GM12878 (cell line): ENCODE results near the gene KRIT1. TPM values are rescaled to one million over a fixed set of nuclear protein-coding genes. Genes with fewer than 3 reads are reported as not detected.
"Not testable (repeated sequence)": the region's sequence is repeated elsewhere in the genome, so short reads cannot be mapped to it uniquely, and the experiment has no call there.

Source experiments
- ATAC-seq: fragments of 200-7000 bp; cut with Tn5 transposase; 3 replicates; pipeline ENCODE4 v1.9.1; 2020; ENCODE audit warnings: mild to moderate bottlenecking, moderate library complexity
- BruUV-seq: library from RNA; stranded (reverse); fragments of 400-500 nt; replicated peaks from 2 replicates; lab custom pipeline; 2021; lab: Mats Ljungman, UMichigan
- CTCF ChIA-PET: fragments of 300-600 bp; sonication (Branson Sonifier 250); formaldehyde crosslinking; extraction: SDS; loops from one replicate; lab custom pipeline; 2021; ENCODE audit warnings: inconsistent platforms; lab: Yijun Ruan, JAX
- POLR2A ChIA-PET: fragments of 350-600 bp; formaldehyde crosslinking; extraction: SDS; loops from one replicate; lab custom pipeline; 2021; ENCODE audit warnings: inconsistent platforms; lab: Charles Lee
- RAD21 ChIA-PET: fragments of 300-600 bp; sonication (Branson Sonifier 250); formaldehyde crosslinking; loops from one replicate; lab custom pipeline; 2023; ENCODE audit warnings: antibody characterized with exemption; ENCODE audit not compliant: unreplicated experiment; lab: Charles Lee
- SMC1A ChIA-PET: fragments of 300-600 bp; sonication (Branson Sonifier 250); formaldehyde crosslinking; loops from one replicate; lab custom pipeline; 2023; ENCODE audit not compliant: unreplicated experiment, uncharacterized antibody; lab: Charles Lee
- DNase-seq: peaks from one replicate; pipeline ENCODE4 v3.0.0-alpha.2; 2011; ENCODE audit warnings: low read depth, low spot score
- FAIRE-seq: peaks from 3 replicates; lab custom pipeline; 2011; peaks lifted over from hg19 to GRCh38; lab: Jason Lieb, UNC
- H2AFZ ChIP-seq: 2 replicates; pipeline ENCODE4 v1.6.0; 2011; ENCODE audit warnings: low read depth, low read length, control low read depth; ENCODE audit not compliant: control insufficient read depth
- H3K27ac ChIP-seq: 2 replicates; pipeline ENCODE4 v1.5.1; 2011; ENCODE audit warnings: control low read depth; ENCODE audit not compliant: control insufficient read depth, insufficient read depth
- H3K27me3 ChIP-seq, 2 experiments: replicated peaks in 1 of 2; 2 replicates each; pipeline versions ENCODE4 v1.6.0 to v1.6.1; 2011; ENCODE audit warnings: low read length in 1 of 2; ENCODE audit not compliant: control insufficient read depth in 2 of 2, insufficient read depth in 2 of 2
- H3K36me3 ChIP-seq, 2 experiments: 2 replicates each; pipeline ENCODE4 v1.5.1; 2011; ENCODE audit warnings: low read length in 1 of 2; ENCODE audit not compliant: control insufficient read depth in 2 of 2, insufficient read depth in 2 of 2
- H3K4me1 ChIP-seq: 2 replicates; pipeline ENCODE4 v1.6.1; 2011; ENCODE audit warnings: mild to moderate bottlenecking, low read length, moderate library complexity, mixed read lengths; ENCODE audit not compliant: control insufficient read depth, insufficient read depth
- H3K4me2 ChIP-seq: 2 replicates; pipeline ENCODE4 v1.6.0; 2011; ENCODE audit warnings: control low read depth; ENCODE audit not compliant: control insufficient read depth, insufficient read depth
- H3K4me3 ChIP-seq: fragments of 200-600 bp; sonication (generic); 2 replicates; pipeline ENCODE4 v1.5.1; 2016
- H3K79me2 ChIP-seq: 2 replicates; pipeline ENCODE4 v1.6.0; 2011; ENCODE audit warnings: low read length; ENCODE audit not compliant: control insufficient read depth, insufficient read depth
- H3K9ac ChIP-seq: 2 replicates; pipeline ENCODE4 v1.8.0; 2011; ENCODE audit warnings: low read length, control low read depth, mixed read lengths; ENCODE audit not compliant: control insufficient read depth, insufficient read depth
- H3K9me3 ChIP-seq: replicated peaks from 3 replicates; pipeline ENCODE4 v1.5.1; 2011; ENCODE audit warnings: mild to moderate bottlenecking, low read length; ENCODE audit not compliant: control insufficient read depth, insufficient read depth
- H4K20me1 ChIP-seq: 2 replicates; pipeline ENCODE4 v1.6.0; 2011; ENCODE audit not compliant: control insufficient read depth, insufficient read depth
- CBX5 ChIP-seq: sonication (generic); IDR thresholded peaks from 2 replicates; pipeline ENCODE4 v1.6.1; 2016; ENCODE audit warnings: low read depth, moderate library complexity, mild to moderate bottlenecking, inconsistent platforms
- DPF2 ChIP-seq: fragments of 450-650 bp; IDR thresholded peaks from 2 replicates; pipeline ENCODE4 v1.6.1; 2017; ENCODE audit warnings: mild to moderate bottlenecking
- EED ChIP-seq: sonication (generic); IDR thresholded peaks from 2 replicates; pipeline ENCODE4 v1.6.1; 2016; ENCODE audit warnings: antibody characterized with exemption, low read depth
- KDM1A ChIP-seq: fragments of 200-600 bp; sonication (generic); IDR thresholded peaks from 2 replicates; pipeline ENCODE4 v1.6.1; 2016; ENCODE audit warnings: borderline replicate concordance
- NR2F1 ChIP-seq: fragments of 450-650 bp; conservative IDR thresholded peaks from 2 replicates; pipeline ENCODE4 v1.6.1; 2017; ENCODE audit warnings: mild to moderate bottlenecking
- RAD21 ChIP-seq: IDR thresholded peaks from 2 replicates; pipeline ENCODE4 v1.6.1; 2011; ENCODE audit warnings: mild to moderate bottlenecking, low read depth, low read length, moderate library complexity; ENCODE audit not compliant: insufficient read depth
- RELA ChIP-seq: fragments of 450-650 bp; IDR thresholded peaks from 2 replicates; pipeline ENCODE4 v1.8.0; 2014; ENCODE audit warnings: borderline replicate concordance; ENCODE audit not compliant: partially characterized antibody
- WGBS: methylation state at CpG from one replicate; pipeline ENCODE4 v1.1.6; 2016; ENCODE audit warnings: low lambda C conversion rate; ENCODE audit not compliant: insufficient replicate concordance, insufficient coverage; ENCODE audit errors: missing lambda C conversion rate; 5-methylcytosine and 5-hydroxymethylcytosine counted together
- in situ Hi-C: fragments of 300-500 bp; cut with MboI; formaldehyde crosslinking; loops from 9 replicates; pipeline ENCODE4 v1.14.3; 2018; ENCODE audit warnings: mixed read lengths
- intact Hi-C: fragments of 100-400 bp; cut with micrococcal nuclease; formaldehyde crosslinking; loops from one replicate; pipeline ENCODE4 v1.14.2; 2022; ENCODE audit not compliant: unreplicated experiment
- polyA plus RNA-seq, 11 experiments: library from polyadenylated mRNA; depleted of rRNA in 4 of 11; unstranded in 6 of 11; stranded (reverse) in 5 of 11; fragments of >200 nt; fragmentation: Nextera tagmentation in 4 of 11; fragmentation: Illumina TruSeq in 1 of 11; extraction: Ambion mirVana in 4 of 11; extraction: Trizol in 1 of 11; gene quantifications; 1 replicate in 1 of 11; 2 replicates in 10 of 11; pipeline versions ENCODE4 v1.2.1 to v1.2.3, GENCODE V29; 2011 to 2016; ENCODE audit warnings: inconsistent platforms in 2 of 11, missing spikeins in 2 of 11, low read depth in 1 of 11
- total RNA-seq, 4 experiments: library from RNA; depleted of rRNA in 3 of 4; stranded (reverse); fragments of >200 nt in 3 of 4; fragmentation: Illumina TruSeq in 1 of 4; extraction: Trizol in 1 of 4; gene quantifications; 2 replicates each; pipeline versions ENCODE4 v1.2.1 to v1.2.3, GENCODE V29; 2013 to 2021
- TF ChIP-seq, protein P1 (sequence below): IDR thresholded peaks from 2 replicates; pipeline ENCODE4 v1.6.1; 2012; ENCODE audit warnings: mild to moderate bottlenecking, low read depth, low read length
- TF ChIP-seq, protein P2 (sequence below): IDR thresholded peaks from 2 replicates; pipeline ENCODE4 v1.6.1; 2011; ENCODE audit warnings: mild to moderate bottlenecking, low read depth, low read length, moderate library complexity; ENCODE audit not compliant: insufficient replicate concordance
- TF ChIP-seq, protein P3 (sequence below): fragments of 450-650 bp; IDR thresholded peaks from 2 replicates; pipeline ENCODE4 v1.6.1; 2017; ENCODE audit warnings: borderline replicate concordance

The KRIT1 gene
- total and polyA plus RNA-seq, 10 of the 15 experiments (the other 5 are each of a cell fraction or from before 2014, with no cell fraction given), result 12.0 to 60.1 (median 27.0) TPM

DNA sequence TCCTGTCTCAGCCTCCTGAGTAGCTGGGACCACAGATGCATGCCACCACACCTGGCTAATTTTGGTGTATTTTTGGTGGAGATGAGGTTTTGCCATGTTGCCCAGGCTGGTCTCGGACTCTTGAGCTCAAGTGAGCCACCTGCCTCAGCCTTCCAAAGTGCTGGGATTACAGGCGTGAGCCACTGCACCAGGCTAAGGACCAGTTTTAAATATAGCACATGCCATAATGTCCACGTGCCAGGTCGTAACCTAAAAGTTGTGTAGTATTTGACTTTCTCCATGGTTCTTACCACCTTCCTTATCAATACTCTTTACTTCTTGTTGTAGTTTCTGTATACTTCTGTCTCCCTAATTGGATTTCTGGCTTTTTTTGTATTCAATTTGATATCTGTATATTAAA lies 13.3 kb upstream of the KRIT1 start (continued):
- TF ChIP-seq, protein P1, sequence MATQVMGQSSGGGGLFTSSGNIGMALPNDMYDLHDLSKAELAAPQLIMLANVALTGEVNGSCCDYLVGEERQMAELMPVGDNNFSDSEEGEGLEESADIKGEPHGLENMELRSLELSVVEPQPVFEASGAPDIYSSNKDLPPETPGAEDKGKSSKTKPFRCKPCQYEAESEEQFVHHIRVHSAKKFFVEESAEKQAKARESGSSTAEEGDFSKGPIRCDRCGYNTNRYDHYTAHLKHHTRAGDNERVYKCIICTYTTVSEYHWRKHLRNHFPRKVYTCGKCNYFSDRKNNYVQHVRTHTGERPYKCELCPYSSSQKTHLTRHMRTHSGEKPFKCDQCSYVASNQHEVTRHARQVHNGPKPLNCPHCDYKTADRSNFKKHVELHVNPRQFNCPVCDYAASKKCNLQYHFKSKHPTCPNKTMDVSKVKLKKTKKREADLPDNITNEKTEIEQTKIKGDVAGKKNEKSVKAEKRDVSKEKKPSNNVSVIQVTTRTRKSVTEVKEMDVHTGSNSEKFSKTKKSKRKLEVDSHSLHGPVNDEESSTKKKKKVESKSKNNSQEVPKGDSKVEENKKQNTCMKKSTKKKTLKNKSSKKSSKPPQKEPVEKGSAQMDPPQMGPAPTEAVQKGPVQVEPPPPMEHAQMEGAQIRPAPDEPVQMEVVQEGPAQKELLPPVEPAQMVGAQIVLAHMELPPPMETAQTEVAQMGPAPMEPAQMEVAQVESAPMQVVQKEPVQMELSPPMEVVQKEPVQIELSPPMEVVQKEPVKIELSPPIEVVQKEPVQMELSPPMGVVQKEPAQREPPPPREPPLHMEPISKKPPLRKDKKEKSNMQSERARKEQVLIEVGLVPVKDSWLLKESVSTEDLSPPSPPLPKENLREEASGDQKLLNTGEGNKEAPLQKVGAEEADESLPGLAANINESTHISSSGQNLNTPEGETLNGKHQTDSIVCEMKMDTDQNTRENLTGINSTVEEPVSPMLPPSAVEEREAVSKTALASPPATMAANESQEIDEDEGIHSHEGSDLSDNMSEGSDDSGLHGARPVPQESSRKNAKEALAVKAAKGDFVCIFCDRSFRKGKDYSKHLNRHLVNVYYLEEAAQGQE, result no peak
- TF ChIP-seq NR2F1, result no peak
- TF ChIP-seq, protein P2, sequence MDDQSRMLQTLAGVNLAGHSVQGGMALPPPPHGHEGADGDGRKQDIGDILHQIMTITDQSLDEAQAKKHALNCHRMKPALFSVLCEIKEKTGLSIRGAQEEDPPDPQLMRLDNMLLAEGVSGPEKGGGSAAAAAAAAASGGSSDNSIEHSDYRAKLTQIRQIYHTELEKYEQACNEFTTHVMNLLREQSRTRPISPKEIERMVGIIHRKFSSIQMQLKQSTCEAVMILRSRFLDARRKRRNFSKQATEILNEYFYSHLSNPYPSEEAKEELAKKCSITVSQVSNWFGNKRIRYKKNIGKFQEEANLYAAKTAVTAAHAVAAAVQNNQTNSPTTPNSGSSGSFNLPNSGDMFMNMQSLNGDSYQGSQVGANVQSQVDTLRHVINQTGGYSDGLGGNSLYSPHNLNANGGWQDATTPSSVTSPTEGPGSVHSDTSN, result no peak

DNA sequence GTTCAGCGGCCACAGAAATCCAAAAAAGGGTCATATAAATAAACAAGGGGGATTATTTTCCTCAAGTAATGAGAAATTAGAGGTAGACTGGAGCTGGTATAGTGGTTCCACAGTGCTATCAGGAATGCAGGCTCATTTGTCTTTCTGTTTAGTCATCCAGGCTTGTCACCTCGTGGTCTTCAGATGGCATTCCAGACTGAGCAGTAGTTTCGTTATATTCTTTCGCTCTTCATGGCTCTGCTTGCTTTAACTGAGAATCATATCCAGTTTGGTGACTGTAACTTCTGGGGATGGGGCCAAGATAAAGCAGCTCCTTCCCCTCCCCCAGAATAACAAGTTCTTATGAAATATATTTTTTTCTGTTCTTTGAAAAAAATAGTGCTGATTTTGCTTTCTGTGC lies 9.6 kb upstream of the KRIT1 start:
- Histone ChIP-seq H3K79me2 (peaks cover 63% of the 10 kb centered on the region), H4K20me1 (no peaks in the 10 kb centered on the region), H3K36me3 (peaks cover 0 to 11% of the 10 kb centered on the region in 2 experiments; a peak in 1 of 4 replicates), H2AFZ (no peak overlapping the region), H3K4me1 (no peaks in the 10 kb centered on the region), H3K27ac (no peak overlapping the region), H3K4me2 (no peak overlapping the region), H3K4me3 (no peak overlapping the region), H3K27me3 (no peaks in the 10 kb centered on the region), H3K9me3 (peaks cover 9% of the 10 kb centered on the region), H3K9ac (no peak overlapping the region)
- ChIA-PET SMC1A (interaction anchor here (1.2 to 2.2 kb wide), 3 partner anchors 8 to 24 kb away, joined by 3 to 5 read pairs (median 4); no protein-coding TSS in a partner anchor), RAD21 (no interaction called here), CTCF (no interaction called here), POLR2A (no interaction called here)
- intact Hi-C loops, result no loop called here
- in situ Hi-C loops, result no loop called here
- no peak for ATAC-seq
- BruUV-seq, result no TSS peak
- DNase-seq, result no peak
- TF ChIP-seq EED (no peak), CBX5 (no peak), RAD21 (no peak), KDM1A (no peak), DPF2 (no peak), RELA (no peak)
- TF ChIP-seq, protein P3, sequence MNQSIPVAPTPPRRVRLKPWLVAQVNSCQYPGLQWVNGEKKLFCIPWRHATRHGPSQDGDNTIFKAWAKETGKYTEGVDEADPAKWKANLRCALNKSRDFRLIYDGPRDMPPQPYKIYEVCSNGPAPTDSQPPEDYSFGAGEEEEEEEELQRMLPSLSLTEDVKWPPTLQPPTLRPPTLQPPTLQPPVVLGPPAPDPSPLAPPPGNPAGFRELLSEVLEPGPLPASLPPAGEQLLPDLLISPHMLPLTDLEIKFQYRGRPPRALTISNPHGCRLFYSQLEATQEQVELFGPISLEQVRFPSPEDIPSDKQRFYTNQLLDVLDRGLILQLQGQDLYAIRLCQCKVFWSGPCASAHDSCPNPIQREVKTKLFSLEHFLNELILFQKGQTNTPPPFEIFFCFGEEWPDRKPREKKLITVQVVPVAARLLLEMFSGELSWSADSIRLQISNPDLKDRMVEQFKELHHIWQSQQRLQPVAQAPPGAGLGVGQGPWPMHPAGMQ, result no peak
- 100% methylated on average over 4 of the region's 4 CpGs for WGBS
- FAIRE-seq, result no peak

DNA sequence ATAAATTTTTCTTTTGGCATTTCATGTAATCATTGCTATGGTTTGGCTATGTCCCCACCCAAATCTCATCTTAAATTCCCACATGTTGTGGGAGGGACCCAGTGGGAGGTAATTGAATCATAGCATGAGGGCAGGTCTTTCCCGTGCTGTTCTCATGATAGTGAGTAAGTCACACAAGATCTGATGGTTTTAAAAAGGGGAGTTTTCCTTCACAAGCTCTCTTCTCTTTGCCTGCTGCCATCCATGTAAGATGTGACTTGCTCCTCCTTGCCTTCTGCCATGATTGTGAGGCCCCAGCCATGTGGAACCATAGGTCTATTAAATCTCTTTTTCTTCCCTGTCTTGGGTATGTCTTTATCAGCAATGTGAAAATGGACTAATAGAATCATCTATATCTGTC lies 9.1 kb upstream of the KRIT1 start:
- CTCF ChIA-PET, H3K9ac ChIP-seq, H3K9me3 ChIP-seq, H3K36me3 ChIP-seq, BruUV-seq, ATAC-seq, RAD21 ChIA-PET, H3K4me2 ChIP-seq, H4K20me1 ChIP-seq, H3K4me3 ChIP-seq, DNase-seq, H3K4me1 ChIP-seq, FAIRE-seq, H3K27ac ChIP-seq, H2AFZ ChIP-seq, H3K27me3 ChIP-seq, in situ Hi-C loops, intact Hi-C loops: not testable (repeated sequence)
- ChIA-PET SMC1A (interaction anchor here (1.7 kb wide), 1 partner anchor 8 kb away, joined by 4 read pairs; no protein-coding TSS in a partner anchor), POLR2A (interaction anchor here (0.6 kb wide), 1 partner anchor 9 kb away, joined by 3 read pairs; the partner anchor contains the start of genes ANKIB1 and KRIT1)
- 100% methylated on average over 1 of the region's 1 CpG for WGBS
- peaks cover 59% of the 10 kb centered on the region for H3K79me2 ChIP-seq
